Measurements from ENCODE around the gene FICD.

Gene FICD

DNA sequence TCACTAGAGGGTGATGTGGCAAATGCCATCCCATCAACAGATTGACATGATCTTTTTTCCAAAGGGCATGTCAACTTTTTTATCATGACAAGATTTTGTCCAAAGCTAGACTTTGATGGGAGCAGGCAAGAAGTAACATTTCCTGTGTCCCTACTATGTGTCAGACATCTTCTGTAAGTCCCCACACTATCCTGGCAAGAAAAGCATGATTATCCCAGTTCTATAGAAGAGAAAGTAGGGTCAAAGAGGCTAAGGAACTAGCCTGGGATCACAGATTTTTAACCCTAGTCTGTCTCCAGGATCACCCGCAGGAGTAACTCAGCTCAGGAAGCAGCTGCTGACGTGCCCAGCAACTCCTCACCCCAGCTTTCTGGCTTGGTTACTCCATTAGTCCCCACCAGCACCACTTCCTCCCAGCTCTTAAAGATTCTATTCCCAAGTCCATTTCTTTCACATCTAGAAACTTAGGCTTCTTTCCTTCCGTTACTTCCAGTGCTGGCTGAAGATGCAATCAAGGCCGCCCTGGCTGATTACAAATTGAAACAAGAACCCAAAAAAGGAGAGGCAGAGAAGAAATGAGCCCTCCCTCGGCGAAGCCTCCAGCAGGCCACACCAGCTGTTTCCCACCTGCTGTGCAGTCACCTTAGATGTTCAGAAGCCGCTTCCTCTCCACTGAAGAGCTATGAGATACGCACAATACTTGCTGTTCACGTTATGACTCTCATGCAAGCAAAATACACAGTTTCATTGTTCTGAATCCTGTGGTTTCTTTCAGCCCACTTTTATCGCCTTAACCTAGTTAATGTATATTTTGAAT, 53.5 kb downstream of the FICD start:
- peak; percentile 78 for DNase-seq
